Dermis microvascular lymphatic vessel endothelial cell (primary cell): ENCODE measurements around the gene GSTA5. TPM values are rescaled to one million over a fixed set of nuclear protein-coding genes. Genes with fewer than 3 reads are reported as not detected.
"Not testable (repeated sequence)": the region's sequence is repeated elsewhere in the genome, so short reads cannot be mapped to it uniquely, and the experiment has no call there.

Source experiments
- DNase-seq, 2 donors: peaks; one replicate each; pipeline versions ENCODE4 v3.0.0 to v3.0.0-alpha.2; 2010; ENCODE audit warnings: low read depth in 2 of 2
- total RNA-seq: library from RNA; depleted of rRNA; stranded (reverse); fragments of >200 nt; gene quantifications from 2 replicates; pipeline ENCODE4 v1.2.1, GENCODE V29; 2014

Gene GSTA5
- not detected in 2 replicates for total RNA-seq

DNA sequence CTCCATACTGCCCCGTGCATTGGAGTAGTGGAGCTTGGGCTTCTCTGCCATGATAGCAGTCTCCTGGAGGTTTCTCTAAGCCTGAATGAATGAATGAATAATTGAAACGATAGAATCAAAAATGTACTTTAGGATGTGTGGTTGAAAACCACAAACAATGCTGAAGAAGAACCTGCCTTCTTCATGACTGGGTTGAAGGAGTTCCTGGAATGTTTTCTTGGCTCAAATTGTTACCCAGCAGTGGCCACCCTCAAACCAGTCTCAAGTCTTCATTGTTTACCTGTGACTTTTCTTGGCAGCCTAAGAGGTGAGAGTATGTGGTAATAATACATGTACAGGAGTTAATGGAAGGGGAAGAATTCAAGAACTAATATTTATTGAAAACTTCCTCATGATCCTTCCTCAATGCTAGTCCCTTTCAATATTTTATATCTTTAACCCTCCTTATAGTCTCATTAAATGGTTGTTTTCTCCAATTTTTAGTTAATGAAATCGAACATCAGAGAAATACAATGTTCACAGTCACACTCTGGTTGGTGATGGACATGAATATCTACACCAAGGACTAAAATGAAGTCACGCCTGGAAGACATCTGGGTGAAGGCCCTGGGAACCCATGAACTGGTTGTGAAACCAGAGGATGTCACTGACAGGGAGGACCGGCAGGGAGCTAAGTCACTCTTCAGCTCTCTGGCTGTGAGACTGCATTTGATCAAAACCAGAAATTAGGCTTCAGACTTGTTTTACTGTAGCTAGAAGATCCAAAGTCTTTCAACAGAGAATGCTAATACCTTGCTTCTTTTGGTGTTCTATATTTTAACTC is at the start of gene GSTA5:
GSTA5 (minus strand) TSS at position 51 of the 823 bp plus-strand sequence.
- no peak for DNase-seq

DNA sequence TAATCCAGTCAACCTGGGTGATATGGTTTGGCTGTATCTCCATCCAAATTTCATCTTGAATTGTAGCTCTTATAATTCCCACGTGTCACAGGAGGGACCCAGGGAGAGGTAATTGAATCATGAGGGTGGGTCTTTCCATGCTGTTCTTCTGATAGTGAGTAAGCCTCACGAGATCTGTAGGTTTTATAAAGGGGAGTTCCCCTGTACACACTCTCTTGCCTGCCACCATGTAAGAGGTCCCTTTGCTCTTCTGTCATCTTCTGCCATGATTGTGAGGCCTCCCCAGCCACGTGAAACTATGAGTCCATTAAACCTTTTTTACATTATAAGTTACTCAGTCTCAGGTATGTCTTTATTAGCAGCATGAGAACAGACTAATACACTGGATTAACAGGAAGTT is 49.4 kb upstream of the GSTA5 start:
- DNase-seq = no peak

DNA sequence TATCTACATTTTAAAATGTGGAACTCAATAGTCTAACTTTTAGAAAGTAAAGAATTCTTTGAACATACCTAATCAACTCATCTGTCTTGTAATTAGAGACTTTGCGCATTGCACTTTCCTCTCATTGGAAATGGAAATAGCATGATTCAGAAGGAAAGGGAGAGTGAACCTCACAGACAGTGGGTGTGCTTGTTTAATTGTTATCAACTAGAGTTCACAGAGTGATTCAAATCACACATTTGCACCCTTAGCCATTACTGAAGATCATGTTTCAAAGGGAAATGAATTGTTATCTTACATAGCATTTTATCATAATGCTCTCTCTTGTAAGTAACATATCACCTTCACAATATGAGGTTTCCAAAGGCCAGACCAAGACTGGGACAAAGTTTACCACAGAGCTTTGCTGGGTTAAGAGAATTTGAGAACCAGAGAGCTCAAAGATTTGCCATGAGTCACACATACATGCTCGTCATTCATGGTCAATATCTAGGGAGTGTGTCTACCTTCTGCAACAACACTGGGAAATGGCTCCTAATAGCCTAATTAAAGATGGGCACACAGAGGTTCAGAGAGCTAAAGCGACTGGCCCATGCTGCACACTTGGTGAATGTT is 47.4 kb upstream of the GSTA5 start:
- DNase-seq = no peak

DNA sequence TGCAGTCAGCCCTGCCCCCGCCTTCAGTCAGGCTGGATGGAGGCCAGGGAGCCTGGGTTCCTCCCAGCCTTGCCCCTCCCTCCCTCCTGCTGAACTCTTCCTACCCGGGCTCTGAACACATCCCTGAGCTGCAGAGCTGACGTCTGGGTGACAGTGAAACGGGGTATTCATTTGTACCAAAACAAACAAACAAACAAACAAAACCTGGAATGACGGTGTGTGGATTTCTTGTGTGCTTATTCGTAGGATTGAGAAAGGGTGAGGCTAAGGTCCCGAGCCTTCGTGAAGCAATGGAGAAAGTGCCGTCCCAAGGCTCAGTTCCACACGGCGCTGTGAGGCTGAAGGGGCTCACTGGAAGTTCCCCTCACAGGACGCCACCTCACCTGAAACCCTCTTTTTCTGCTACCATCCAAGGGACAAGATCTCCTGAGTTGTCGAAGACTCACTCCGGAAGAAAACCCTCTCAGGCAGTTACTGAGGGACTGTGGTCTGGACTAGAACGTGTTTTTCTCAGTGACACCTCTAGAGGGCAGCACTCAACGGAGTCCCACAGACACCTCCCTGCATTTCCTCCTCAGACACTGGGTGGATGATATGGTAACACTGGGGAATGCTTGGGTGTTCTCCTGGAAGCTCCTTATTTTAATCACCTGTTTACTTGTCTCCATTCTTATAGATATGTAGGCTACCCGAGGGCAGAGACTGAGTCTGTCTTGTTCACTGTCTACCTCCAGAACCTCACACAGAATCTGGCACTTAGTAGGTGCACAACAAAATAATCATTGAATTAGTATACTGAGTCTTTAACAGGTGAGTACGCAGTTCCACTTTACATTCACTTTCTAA is 41.6 kb upstream of the GSTA5 start:
- peak; percentile 11 to 61 for DNase-seq

DNA sequence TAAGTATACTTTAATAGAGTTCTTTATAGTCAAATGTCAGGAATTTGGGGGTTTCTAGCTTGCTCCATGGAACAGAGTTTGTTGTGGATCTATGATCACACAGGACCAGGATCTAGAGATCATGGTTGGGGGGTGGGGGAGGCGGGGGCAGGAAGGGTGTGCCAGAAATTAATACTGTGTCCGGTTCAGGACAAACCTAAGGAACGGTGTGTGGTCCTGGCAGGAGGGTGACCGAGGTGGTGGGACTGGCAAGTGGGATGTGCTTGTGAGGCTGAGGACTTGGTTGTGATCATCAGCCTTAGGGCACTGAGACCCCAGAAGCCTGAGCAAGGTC is 41.0 kb upstream of the GSTA5 start:
- no peak for DNase-seq

DNA sequence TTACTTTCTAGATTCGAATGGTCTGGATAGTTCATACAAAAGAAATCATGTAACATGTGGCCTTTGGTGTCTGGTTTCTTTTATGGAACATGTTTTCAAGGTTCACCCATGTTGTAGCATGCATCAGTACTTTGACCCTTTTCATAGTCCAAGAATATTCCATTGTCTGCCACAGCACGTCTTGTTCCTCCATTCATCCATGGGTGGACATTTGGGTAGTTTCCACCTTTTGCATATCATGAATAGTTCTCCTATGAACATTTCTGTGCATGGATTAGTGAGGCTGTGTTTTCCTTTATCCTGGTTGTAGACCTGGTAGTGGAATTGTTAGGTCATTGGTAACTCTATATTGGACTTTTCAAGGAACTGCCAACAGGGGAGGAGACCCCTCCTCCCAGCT is 37.2 kb upstream of the GSTA5 start:
- no peak for DNase-seq

DNA sequence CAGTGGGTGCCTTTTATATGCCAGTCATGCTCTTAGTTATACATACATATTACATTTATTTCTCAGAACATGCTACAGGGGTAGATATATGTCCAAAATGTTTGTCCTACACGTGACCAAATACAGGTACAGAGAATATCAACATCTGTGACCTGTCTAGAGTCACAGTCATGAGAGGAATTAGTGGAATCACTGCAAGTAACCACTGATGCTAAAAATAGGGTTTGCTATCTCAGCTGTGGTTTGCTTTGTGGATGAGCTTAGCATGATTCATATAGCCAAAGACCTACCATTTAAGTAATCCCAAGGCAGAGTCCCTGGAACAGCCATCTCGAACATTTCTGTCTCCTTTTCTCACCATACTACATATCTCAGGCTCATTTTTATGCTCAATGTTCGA is 36.6 kb upstream of the GSTA5 start:
- DNase-seq = no peak

- DNase-seq = no peak
Observed at GRCh38 chr6:52876056-52876787, 35.6 kb upstream of the GSTA5 start.

GRCh38 chr6:52872031-52872430 is 31.4 kb upstream of the GSTA5 start:
- no peak for DNase-seq

DNA sequence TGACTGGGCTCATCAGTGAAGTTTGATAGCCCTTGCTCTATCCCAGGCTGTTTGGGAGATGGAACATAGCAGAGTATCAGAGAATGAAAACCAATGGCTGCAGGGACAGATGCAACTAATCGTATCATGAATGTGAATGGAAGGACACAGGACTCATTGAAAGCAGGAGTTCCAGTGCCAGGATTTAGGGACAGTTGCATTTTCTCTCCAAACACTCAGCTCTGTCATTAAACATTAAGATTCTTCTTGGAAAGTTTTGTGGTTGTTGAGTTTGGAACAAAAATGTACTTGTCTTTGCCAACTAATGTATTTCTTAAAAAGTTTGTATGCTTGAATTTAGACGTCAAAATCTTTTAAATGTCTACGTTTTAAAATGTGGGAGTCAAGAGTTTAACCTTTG is 31.0 kb upstream of the GSTA5 start:
- no peak for DNase-seq

DNA sequence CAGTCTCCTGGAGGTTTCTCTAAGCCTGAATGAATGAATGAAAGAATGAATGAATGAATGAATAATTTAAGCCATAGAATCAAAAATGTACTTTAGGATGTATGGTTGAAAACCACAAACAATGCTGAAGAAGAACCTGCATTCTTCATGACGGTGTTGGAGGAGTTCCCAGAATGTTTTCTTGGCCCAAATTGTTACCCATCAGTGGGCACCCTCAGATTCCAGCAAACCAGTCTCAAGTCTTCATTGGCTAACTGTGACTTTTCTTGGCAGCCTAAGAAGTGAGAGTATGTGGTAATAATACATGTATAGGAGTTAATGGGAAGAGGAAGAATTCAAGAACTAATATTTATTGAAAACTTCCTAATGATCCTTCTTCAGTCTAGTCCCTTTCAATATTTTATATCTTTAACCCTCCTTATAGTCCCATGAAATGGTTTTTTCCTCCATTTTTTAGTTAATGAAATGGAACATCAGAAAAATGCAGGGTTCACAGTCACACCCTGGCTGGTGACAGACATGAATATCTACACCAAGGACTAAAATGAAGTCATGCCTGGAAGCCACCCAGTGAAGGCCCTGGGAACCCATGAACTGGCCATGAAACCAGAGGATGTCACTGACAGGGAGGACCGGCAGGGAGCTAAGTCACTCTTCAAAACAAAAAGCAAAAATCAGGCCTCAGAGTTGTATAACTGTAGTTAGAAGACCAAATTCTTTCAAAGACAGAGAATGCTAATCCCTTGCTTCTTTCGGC is 29.9 kb upstream of the GSTA5 start:
- DNase-seq = not testable (repeated sequence)

DNA sequence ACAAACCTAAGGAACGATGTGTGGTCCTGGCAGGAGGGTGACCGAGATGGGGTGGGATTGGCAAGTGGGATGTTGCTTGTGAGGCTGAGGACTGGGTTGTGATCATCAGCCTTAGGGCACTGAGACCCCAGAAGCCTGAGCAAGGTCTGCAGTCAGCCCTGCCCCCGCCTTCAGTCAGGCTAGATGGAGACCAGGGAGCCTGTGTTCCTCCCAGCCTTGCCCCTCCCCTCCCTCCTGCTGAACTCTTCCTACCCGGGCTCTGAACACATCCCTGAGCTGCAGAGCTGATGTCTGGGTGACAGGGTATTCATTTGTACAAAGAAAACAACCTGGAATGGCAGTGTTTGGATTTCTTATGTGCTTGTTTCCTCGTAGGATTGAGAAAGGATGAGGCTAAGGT is 28.3 kb upstream of the GSTA5 start:
- not testable (repeated sequence) for DNase-seq

- DNase-seq = no peak
Observed at GRCh38 chr6:52868240-52868639, 27.6 kb upstream of the GSTA5 start.

DNA sequence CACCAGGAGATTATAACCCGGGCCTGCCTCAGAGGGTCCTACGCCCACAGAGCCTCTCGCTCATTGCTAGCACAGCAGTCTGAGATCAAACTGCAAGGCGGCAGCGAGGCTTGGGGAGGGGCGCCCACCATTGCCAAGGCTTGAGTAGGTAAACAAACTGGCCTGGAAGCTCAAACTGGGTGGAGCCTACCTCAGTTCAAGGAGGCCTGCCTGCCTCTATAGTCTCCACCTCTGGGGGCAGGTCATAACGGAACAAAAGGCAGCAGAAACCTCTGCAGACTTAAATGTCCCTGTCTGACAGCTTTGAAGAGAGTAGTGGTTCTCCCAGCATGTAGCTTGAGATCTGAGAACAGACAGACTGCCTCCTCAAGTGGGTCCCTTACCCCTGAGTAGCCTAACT is 20.5 kb upstream of the GSTA5 start:
- DNase-seq = not testable (repeated sequence)

DNA sequence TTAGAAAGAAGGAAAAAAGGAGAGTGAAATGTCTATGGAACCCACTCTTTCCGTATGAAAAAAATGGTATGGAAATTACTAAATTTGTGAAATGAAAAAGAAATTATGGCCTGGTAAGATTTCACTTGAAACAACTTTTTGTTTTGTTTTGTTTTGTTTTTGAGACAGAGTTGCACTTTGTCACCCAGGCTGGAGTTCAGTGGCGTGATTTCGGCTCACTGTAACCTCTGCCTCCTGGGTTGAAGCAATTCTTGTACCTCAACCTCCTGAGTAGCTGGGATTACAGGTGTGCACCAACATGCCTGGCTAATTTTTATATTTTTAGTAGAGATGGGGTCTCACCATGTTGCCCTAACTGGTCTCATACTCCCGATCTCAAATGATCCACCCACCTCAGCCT is 17.8 kb upstream of the GSTA5 start:
- no peak for DNase-seq

GRCh38 chr6:52856137-52856536 is 15.5 kb upstream of the GSTA5 start:
- DNase-seq = not testable (repeated sequence)

GRCh38 chr6:52849137-52849536 is 8.5 kb upstream of the GSTA5 start:
- no peak for DNase-seq

GRCh38 chr6:52846002-52846401 is 5.4 kb upstream of the GSTA5 start:
- DNase-seq = no peak

DNA sequence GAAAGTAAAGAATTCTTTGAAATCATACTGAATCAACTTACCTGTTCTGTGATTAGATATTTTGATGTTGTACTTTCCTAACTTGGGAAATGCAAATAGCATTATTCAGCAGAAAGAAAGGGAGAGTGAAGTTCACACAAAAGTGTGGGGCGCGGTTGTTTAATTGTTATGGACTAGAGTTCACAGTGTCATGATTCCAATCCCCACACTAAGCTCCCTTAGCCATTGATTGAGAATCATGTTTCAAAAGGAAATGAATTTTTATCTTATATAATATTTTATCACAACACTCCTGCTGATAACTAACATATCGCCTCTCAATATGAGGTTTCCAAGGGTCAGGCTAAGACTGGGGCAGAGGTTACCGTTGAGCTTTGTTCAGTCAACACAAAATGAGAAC is 3.0 kb upstream of the GSTA5 start:
- no peak for DNase-seq

DNA sequence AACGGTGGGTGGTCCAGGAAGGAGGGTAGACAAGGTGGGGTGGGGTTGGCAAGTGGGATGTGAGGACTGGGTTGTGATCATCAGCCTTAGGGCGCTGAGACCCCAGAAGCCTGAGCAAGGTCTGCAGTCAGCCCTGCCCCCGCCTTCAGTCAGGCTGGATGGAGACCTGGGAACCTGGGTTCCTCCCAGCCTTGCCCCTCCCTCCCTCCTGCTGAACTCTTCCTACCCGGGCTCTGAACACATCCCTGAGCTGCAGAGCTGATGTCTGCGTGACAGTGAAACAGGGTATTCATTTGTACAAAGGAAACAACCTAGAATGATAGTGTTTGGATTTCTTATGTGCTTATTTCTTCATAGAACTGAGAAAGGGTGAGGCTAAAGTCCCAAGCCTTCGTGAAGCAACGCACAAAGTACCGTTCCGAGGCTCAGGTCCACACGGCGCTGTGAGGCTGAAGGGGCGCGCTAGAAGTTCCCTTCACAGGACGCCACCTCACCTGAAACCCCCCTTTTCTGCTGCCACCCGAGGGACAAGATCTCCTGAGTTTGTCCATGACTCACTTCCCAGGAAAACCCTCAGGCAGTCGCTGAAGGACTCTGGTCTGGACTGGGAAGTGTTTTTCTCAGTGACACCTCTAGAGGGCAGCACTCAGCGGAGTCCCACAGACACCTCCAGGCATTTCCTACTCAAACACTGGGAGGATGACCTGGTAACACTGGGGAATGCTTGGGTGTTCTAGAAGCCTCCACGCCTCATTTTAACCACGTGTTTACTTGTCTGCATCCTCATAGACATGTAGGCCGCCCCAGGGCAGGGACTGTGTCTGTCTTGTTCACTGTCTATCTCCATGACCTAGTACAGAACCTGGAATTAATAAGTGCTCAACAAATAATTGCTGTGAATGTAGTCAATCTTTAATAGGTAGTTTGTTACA is 1.2 kb downstream of the GSTA5 start:
- peak; percentile 6 to 58 for DNase-seq
